Hypothalamus (tissue), 51 donors: ENCODE data around the gene PPIE.
"Not testable (repeated sequence)": the region's sequence is repeated elsewhere in the genome, so short reads cannot be mapped to it uniquely, and the experiment has no call there.

ENCODE experiments used
- DNase-seq, 51 donors: peaks; one replicate each; lab custom pipeline; 2025; lab: John Stamatoyannopoulos, UW

PPIE gene

GRCh38 chr1:39776886-39777285 lies 38.2 kb downstream of the PPIE start:
- DNase-seq = no peak

DNA sequence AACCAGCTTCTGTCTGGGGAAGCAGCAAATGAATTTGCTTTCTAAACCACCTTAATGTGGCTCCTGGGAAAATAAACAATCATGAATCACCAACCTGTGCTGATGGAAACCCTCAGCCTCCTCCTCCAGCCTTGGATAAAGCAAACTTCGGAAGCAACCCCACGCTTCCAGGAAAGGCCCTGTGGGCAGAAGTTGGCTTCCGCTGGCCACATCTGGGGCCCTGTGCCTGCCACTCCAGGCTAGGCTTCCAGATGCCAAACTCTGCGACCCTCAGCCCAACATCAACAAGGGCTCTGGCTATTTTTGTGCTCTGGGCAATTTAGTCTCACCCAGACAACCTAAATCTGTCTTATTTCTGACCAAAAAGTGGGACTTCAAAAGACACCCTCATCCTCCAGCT lies 38.6 kb downstream of the PPIE start:
- no peak for DNase-seq

- not testable (repeated sequence) for DNase-seq
Measured at GRCh38 chr1:39777896-39778295, 39.2 kb downstream of the PPIE start.

DNA sequence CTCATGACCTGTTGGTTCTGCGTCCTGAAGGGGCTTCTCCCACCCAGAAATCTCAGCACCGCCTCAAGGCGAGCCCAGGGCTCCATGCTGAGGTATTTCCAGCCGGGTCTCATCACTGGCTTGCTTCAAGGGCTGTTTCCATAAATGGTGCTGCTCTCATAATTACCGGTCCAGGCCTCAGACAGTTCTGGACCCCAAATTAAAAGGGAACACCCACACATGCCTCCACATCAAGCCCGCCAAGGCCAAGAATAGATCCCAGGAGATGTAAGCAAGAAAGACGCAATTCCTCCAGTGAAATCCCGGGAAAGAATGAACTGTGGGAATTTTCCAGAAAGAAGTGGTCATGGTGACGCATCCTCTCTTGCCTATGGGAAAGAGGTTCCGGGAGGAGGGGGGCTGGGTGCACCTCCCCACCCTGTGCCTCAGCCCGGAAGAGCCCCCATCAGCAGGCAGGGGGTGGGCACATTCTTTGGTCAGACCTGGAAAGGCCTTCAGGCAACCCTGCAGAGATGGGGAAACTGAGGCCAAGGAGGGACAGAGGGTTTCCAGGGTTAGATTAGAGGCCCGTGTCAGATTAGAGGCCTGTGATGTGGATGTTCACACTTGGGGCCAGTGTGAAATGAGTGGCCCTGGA lies 39.9 kb downstream of the PPIE start:
- DNase-seq = not testable (repeated sequence)

DNA sequence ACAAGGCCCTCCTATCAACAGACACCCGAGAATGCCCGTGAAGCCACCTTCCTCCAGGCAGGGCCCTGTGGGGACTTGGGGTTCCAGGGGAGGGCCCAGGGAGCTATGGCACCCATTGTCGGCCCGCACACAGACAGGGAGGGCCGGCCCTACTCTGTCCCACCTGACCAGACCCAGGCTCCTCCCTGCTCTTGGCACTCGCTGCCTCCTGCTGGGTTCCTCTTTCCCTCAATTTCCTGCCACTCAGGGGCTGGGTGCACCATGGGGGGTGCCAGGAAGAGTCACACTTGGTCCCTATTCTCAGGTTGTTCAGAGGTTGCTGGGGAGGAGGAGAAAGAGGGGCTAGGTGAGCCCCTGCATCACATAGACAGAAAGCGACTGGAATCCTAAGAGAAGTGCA lies 40.5 kb downstream of the PPIE start:
- no peak for DNase-seq

DNA sequence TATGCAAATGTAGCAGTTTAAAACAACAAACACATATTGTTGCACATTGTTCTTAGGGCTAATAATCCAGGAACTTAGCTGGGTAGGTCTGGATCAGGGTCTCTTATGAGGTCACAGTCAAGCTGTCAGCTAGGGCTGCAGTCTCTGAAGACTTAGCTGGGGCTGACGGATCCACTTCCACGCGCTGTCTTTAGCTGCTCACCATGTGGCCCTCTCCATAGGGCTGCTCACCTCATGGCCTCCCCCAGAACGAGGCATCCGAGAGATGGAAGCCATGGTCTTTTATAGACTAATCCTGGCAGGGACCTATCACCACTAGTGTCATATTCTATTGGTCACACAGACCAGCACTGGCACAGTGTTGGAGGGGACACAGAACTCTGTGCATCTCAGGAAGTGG lies 41.1 kb downstream of the PPIE start:
- no peak for DNase-seq

- DNase-seq = no peak
Measured at GRCh38 chr1:39781349-39781715, 42.6 kb downstream of the PPIE start.

DNA sequence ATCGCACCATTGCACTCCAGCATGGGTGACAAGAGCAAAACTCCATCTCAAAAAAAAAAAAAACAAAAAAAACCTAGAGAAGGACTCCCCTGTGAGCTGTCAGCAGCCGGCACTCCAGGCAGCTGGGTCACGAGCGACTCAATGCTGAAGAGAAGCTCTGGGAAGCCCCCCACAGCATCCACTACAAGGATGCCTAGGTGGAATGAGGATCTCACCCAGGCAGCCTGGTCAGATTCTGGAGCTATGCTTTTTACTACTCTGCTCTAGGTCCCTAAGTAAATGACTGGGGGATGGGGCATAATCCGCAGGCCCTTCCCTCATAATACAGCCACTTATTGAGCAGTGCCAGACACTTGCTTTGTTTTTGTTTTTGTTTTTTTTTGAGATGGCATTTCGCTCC lies 43.4 kb downstream of the PPIE start:
- DNase-seq = no peak

- DNase-seq = not testable (repeated sequence)
Measured at GRCh38 chr1:39782685-39783084, 44.0 kb downstream of the PPIE start.

GRCh38 chr1:39786303-39787107 lies 47.8 kb downstream of the PPIE start:
- peak in 6 of 51 donors; percentile 5 to 64 (median 16) for DNase-seq

DNA sequence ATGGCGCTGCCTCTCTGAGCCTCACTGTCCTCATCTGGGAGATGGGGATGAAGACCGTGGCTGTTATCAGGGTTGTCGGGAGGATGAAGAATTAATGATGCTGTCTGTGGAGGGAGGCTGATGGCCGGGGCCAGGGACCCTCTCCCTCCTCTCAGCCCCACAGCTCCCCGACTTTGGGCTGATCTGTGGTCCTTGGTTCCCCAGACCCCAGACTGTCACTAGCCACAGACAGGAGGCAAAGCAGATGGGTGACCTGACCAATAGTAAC lies 48.4 kb downstream of the PPIE start:
- not testable (repeated sequence) for DNase-seq

GRCh38 chr1:39787468-39787867 lies 48.8 kb downstream of the PPIE start:
- peak in 1 of 51 donors; percentile 5 for DNase-seq

DNA sequence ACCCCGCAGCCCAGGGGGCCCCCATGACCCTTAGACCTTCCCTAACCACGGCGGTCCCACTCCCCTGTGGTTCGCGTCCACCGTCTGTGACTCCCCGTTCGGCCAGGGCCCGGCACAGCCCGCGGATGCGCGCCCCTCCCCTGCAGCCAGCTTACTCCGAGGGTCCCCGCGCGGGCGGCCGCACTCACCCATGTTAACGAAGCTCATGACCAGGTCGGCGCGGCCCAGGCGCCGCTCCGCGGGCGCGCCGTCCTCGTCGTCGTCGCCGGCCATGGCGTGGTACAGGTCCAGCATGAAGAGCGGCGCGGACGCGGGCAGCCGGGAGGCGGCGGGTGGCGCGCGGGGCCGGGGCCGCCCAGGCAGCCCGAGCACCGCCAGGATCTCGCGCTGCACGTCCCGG lies 49.3 kb downstream of the PPIE start:
- DNase-seq = not testable (repeated sequence)

GRCh38 chr1:39788426-39788757 lies 49.7 kb downstream of the PPIE start:
- DNase-seq = no peak

- peak in 35 of 51 donors; percentile 4 to 63 (median 34) for DNase-seq
Measured at GRCh38 chr1:39788758-39789570, 50.3 kb downstream of the PPIE start, which contains the start of gene BMP8B. Gene BMP8B, minus strand, starts transcription at chr1:39788865. Its CDS starts 380 bp downstream, at chr1:39788485.

- DNase-seq = no peak
Measured at GRCh38 chr1:39789571-39790110, 51.0 kb downstream of the PPIE start.

- DNase-seq = no peak
Measured at GRCh38 chr1:39791838-39792237, 53.2 kb downstream of the PPIE start.

- no peak for DNase-seq
Measured at GRCh38 chr1:39795651-39796050, 57.0 kb downstream of the PPIE start.

- DNase-seq = peak in 33 of 51 donors; percentile 8 to 65 (median 39)
Measured at GRCh38 chr1:39798859-39799769, 60.4 kb downstream of the PPIE start.

- DNase-seq = peak in 48 of 51 donors; percentile 9 to 84 (median 50)
Measured at GRCh38 chr1:39799770-39800470, 61.2 kb downstream of the PPIE start.
